ENCODE results near the gene NUP214.

GRCh38 chr9:131087354-131087893 is 38.0 kb upstream of the NUP214 start:
- TF ChIP-seq CTCF (IDR thresholded peaks at IDR 0.05) (no peak), ZFX (IDR thresholded peaks at IDR 0.05; ENCODE audit: borderline replicate concordance) (no peak)
